SH-SY5Y (cell line): ENCODE measurements around the gene ST8SIA2.

ENCODE experiments used
- GATA2 ChIP-seq: IDR thresholded peaks from 2 replicates; pipeline ENCODE4 v1.6.1; 2011; ENCODE audit warnings: mild to moderate bottlenecking, low read depth, low read length
- GATA3 ChIP-seq: IDR thresholded peaks from 2 replicates; pipeline ENCODE4 v1.6.1; 2011; ENCODE audit warnings: low read depth, mild to moderate bottlenecking, low read length, moderate library complexity

ST8SIA2 gene

DNA sequence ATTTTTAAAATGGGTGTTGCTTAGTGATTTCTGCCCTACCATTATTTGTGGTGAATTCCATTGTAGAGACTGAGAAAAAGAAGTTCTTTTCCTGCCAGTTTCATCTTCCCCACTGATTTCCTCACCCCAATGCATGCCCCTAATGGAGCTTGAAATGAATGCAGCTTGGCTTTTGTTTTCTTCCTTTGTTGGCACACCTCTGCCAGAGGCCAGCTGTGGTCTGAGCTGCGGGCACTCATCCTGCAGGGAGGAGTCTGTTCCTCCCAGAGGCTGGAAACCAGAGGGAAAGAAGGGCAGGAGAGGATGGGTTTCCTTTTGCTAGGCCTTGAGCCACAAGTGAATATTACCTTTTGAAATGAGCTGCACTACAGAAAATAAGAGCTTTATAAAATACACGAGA is 9.3 kb upstream of the ST8SIA2 start:
- no peak for TF ChIP-seq GATA2
- no peak for TF ChIP-seq GATA3

DNA sequence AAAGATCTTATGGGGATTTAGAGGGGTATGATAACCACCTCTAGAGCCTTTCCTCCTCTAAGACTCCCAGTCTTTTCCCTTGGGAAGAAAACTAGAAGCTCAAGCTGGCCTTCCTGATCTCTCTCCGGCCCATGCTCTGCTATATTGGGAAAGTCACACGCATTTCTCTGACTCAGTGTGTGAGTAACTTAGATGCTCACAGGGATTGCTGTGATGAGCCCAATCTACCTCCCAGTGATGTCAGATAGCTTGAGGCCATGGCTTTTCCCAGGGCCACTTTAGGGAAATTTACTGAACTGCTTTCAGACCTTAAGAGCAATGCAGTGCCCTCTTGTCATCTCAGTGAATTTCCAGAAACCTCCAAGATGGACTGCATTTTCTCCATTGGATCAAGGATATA is 8.6 kb upstream of the ST8SIA2 start:
- TF ChIP-seq GATA3, result no peak
- no peak for TF ChIP-seq GATA2

DNA sequence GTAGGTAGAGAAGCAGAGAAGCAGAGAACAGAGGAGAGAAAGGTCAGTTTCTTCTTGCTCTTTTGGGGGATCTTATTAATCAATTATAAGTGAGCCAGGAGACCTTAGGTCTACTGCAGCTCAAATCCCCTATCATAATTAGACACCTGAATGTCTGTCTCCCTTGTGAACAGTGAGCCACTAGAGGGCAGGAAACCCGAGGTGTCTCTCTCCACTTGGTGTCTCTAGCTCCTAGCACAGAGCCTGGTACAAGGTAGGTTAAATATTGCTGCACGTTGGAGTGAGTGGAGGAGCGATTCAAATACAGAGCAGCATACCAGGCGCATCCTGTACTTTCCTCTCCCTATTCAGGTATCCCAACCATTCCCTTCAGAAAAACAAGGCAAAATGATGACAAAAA is 2.0 kb upstream of the ST8SIA2 start:
- TF ChIP-seq GATA3, result no peak
- no peak for TF ChIP-seq GATA2

DNA sequence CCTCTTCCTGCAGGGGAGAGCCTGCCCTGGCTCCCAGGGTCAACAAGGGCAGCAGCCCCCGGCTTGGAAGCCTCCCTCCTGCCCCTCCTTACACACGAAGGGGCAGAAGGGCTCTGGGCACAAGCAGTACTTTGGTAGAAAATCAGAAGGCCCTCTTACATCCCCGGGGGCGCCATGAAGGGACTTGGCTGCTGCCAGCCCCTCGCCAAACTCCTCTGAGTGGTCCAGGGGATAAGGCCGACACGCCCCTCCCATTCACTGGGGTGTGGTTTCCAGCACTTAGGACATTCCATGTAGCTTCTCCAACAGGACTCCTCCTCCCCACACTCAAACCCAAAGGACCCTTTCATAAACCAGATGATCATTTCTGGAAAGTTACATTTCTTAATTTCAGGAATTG is 1.2 kb upstream of the ST8SIA2 start:
- TF ChIP-seq GATA2, result no peak
- TF ChIP-seq GATA3, result no peak

DNA sequence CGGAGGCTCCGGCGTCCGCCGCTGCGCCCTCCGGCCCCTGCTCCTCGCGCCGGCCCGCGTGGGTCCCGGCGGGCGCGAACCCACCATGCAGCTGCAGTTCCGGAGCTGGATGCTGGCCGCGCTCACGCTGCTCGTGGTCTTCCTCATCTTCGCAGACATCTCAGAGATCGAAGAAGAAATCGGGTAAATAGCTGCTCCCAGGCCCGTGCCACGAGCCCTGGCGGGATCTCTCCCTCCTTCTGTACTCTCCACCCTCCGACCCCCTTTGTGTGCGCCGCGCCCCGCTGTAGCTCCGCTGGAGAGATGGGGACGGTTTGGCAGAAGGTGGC is 263 bp downstream of the ST8SIA2 start:
- TF ChIP-seq GATA2 (no peak), GATA3 (no peak)

DNA sequence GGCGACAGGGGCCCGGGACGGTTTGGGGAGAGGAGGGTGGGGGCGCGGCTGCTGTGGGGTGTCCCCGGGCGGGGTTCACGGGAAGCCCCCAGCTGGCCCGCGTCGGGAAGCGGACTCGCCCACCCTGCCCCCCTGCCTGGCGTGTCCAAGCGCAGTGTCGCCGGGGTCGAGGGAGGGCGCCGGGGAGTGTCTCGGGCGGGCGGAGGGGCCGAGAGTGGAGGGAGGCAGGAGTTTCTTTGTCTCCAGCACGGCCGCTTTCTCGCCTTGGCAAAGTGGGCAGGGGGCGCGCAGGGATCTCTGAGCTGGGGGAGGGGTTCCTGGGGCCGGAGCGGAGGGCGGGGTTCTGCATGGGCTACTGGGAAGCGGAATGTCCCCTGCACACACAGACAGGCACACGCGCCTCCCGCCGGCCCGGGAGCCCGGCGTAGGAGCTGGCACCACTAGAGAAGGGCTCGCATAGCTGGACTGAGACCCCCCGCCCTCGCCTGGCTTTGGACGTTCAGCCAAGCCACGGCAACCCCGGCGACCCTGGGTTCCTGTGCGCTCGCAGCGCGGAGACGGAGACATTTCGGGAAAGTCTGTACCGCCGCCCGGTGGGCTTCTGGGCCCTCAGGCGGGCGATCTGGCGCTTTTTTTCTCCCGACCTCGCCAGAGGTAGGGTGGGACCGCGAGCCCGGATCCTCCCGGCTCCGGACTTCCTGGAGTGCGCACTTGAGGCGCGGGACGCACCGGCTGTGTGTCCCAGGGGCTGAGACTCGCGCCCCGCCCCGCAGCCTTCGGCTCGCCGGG is 822 bp downstream of the ST8SIA2 start:
- TF ChIP-seq GATA3 (no peak), GATA2 (no peak)

DNA sequence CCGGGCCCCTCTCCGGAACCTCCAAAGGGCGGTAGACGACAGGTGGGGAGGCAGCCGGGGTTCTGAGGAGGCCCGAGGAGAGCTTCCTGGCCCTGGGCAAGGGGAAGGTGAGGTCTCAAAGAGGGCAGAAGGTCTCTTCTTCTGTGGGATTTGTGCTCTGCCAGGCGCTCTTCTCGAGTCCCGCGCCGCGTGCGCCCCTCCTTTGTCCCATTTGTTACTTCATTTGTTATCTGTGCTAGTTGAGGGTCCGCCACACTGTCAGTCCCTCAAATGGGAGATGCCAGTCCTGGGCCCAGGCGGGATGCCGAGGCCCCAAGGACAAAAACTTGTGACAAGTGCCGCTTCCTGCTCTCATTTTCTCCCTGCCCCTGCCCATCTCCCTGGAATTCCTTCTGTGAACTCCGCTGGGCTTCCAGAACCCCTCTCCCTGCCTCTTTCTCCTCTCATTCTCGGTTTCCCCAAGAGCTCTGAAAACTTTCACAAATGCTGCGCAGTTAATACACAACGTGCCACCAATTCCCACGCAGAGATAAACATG is 1.5 kb downstream of the ST8SIA2 start:
- TF ChIP-seq GATA2, result no peak
- TF ChIP-seq GATA3, result no peak

DNA sequence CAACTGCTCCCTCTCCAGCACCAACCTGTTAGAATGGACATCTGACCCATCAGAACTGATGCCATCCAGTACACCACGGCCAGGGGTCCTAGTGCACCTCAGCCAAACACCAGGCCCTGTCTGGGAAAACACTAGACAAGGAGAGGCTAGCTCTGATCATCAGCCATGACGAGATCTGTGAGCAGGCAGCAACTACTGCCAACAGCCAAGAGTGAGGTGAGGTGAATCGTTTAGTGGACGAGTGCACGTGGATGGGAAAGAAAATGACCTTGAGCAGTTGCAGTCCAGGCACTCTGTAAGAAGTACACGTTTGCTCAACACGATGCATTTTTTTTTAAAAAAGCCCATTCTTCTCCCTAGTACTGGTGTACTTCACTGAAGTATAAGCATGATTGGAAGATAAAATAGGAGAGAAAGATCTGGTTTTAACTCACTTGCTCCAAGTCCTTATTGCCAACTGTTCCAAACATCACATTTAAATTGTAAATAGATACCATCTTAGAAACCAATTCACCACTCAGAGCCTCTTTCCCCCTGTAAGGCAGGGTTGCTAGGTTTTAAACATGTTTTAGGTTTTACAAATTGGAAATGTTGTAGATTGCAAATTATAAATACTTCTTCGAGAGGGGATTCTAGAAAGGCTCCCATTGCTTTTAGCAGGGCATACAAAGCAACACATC is 5.7 kb downstream of the ST8SIA2 start:
- TF ChIP-seq GATA2 (no peak), GATA3 (no peak)

DNA sequence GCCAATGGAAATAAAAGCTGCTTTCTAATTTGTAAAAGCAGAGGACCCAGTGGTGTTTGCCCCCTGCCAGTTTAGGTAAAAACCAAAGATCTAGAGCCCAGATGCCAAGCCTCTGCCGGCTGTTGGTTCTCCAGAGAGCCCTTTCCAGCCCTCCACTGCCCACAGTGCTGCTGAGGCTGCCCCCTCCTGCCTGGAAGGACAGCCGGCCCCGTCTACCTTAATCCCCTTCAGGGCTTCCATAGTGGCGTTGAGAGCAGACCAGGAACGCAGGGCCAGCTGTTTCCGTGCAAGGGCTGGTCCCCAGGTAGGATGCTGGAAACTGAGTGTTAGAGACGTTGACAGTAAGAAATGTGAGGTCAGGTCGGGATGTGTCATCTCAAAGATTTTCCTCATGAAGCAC is 6.9 kb downstream of the ST8SIA2 start:
- no peak for TF ChIP-seq GATA3
- no peak for TF ChIP-seq GATA2

DNA sequence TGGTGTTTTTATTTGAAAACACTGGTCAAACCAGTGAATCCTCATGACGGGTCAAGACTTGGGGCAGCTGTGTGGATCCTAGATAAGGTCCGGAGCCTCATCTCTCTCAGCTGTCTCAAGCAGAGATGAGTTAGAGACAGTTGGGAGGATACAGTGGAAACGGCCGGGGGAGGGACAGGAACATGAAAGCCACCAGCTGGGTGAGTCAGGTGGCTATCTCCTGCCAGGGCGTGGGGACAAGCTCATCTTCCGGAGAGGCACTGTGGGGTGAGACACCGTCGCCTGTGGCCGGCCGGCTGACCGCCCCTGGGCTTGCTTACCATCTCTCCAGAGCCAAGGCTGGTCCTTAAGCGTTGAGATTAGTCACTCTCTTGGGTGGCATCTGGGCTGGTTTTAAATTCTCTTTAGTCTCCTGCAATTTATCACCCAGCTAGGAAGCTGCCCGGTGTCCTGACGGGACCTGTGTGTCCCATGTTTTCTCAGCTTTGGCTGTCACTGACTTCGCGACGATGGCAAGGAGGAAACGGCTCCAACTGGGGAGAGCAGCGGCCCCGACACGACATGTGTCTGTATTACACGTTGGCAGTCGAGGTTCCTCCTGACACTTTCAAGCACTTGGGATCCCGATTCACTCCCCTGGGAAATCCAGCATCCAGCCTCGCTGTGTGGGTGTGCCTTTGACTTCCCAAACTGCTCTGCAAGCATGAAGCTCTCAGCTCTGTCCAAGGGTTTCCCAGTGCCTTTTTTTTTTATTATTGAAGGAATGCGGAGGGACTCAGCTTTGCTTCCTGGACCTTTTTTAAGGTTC is 7.5 kb downstream of the ST8SIA2 start:
- no peak for TF ChIP-seq GATA3
- TF ChIP-seq GATA2, result no peak

DNA sequence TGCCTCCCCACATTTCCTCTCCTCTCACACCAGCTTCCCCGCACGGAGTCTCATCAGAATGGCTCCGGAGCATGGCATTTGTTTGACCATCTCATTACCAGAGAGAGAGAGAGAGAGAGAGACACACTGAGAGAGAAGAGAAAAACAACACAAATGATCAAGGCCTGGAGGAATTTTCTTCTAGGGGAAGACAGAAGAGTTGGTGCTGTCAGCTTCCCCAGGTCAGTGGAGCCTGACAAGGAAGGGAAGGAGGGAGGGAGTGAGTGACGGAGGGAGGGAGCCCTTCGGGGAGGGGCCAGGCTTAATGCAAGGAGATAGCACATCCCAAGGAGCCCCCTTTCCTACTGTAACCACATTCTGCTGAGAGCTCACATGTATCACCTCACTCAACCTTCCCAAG is 9.1 kb downstream of the ST8SIA2 start:
- TF ChIP-seq GATA3 (no peak), GATA2 (no peak)

DNA sequence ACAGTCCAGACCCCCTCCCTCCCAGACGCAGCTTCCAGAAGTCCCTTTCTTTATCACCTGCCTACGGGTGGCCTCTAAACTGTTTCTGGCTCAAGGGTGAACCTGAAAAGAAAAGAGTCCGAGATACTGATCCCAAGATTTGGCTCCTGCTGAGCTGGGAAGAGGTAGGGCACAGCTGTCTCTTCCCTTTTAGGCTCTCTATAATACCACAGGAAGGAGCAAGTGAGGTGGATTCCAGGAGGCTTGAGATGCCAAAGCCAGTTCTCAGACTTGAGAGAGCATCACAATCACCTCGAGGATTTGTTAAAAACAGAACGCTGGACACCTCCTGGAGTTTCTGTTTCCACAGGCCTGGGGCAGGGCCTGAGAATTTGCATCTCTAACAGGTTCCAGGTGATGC is 12.3 kb downstream of the ST8SIA2 start:
- TF ChIP-seq GATA3, result no peak
- no peak for TF ChIP-seq GATA2

DNA sequence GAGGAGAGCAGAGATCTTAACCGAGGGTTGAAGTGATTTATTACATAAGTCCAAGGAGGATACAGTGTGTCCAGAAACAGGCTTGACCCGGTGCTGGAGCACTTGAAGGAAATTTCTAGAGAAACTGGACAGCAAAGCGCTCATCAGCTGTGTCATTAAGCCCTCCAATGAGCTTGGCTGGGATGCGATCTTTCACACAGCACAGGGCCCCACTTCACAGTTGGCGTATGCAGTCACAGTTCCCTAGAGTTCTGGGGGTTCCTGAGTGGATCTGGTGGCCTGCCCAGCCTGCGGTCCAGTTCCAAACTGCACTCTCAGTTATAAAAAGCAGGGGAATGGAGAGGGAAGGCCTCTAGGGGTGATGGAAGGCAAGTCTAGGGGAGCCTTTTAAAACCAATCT is 13.6 kb downstream of the ST8SIA2 start:
- TF ChIP-seq GATA2, result no peak
- TF ChIP-seq GATA3, result no peak

DNA sequence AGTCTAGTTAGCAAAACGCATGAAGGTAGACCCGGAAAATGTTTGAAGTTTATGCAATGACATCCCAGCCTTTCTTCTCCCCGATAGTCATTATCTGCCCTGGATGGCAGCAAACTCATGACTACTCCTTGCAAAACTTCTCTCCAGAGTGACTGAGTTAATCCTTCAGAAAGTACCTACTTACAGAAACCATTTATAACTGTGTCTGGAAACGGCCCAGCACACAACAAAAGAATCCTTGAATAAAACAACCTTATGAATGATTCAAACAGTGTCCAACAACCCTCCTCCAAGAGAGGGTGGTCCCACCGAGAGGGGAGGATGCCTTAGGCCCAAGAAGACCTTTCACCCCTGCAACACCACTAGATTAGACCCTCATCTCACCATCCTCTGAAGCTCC is 14.2 kb downstream of the ST8SIA2 start:
- no peak for TF ChIP-seq GATA3
- TF ChIP-seq GATA2, result no peak
